PC-3 (cell line): ENCODE results near the gene ALG12. TPM values are rescaled to one million over a fixed set of nuclear protein-coding genes. Genes with fewer than 3 reads are reported as not detected.
A peak's percentile ranks its signal among the peaks of the same experiment; 100 is the strongest.

Experiments
- ATAC-seq: fragments of 200-7000 bp; cut with Tn5 transposase; 2 replicates; pipeline ENCODE4 v1.9.1; 2020; ENCODE audit warnings: mild to moderate bottlenecking, moderate library complexity
- BruUV-seq: library from RNA; stranded (reverse); fragments of 400-500 nt; replicated peaks from 2 replicates; lab custom pipeline; 2021; lab: Mats Ljungman, UMichigan
- CTCF ChIA-PET: fragments of 300-600 bp; sonication (Branson Sonifier 250); formaldehyde crosslinking; loops from one replicate; lab custom pipeline; 2022; ENCODE audit warnings: antibody characterized with exemption; lab: Charles Lee
- POLR2A ChIA-PET: fragments of 300-600 bp; sonication (Branson Sonifier 250); formaldehyde crosslinking; loops from one replicate; lab custom pipeline; 2022; ENCODE audit warnings: antibody characterized with exemption; ENCODE audit not compliant: unreplicated experiment; lab: Charles Lee
- DNase-seq: peaks from one replicate; pipeline ENCODE4 v3.0.0-alpha.2; 2015
- H2AFZ ChIP-seq: fragments of 300-600 bp; sonication (generic); 2 replicates; pipeline ENCODE4 v1.6.0; 2016; ENCODE audit warnings: antibody characterized with exemption, low read length
- H3F3A ChIP-seq: fragments of 300-600 bp; sonication (generic); one replicate; pipeline ENCODE4 v1.6.0; 2017; ENCODE audit warnings: antibody characterized with exemption, low read length, control low read depth, mild to moderate bottlenecking; ENCODE audit not compliant: unreplicated experiment
- H3K27ac ChIP-seq: fragments of 300-600 bp; sonication (generic); 2 replicates; pipeline ENCODE4 v1.5.1; 2016; ENCODE audit warnings: mild to moderate bottlenecking, low read length
- H3K27me3 ChIP-seq: fragments of 300-600 bp; sonication (generic); 2 replicates; pipeline ENCODE4 v1.6.1; 2016; ENCODE audit warnings: low read length, mixed read lengths
- H3K36me3 ChIP-seq: fragments of 300-600 bp; sonication (generic); 2 replicates; pipeline ENCODE4 v1.6.1; 2016; ENCODE audit warnings: low read depth, mixed run types, low read length, mixed read lengths
- H3K4me1 ChIP-seq: fragments of 300-600 bp; sonication (generic); 2 replicates; pipeline ENCODE4 v1.5.1; 2016; ENCODE audit warnings: low read length; ENCODE audit not compliant: insufficient read depth
- H3K4me2 ChIP-seq: fragments of 300-600 bp; sonication (generic); 2 replicates; pipeline ENCODE4 v1.6.0; 2016; ENCODE audit warnings: low read length
- H3K4me3 ChIP-seq: fragments of 300-600 bp; sonication (generic); 2 replicates; pipeline ENCODE4 v1.5.1; 2016; ENCODE audit warnings: mild to moderate bottlenecking, low read length, mixed read lengths
- H3K79me2 ChIP-seq: fragments of 300-600 bp; sonication (generic); 2 replicates; pipeline ENCODE4 v1.6.1; 2017; ENCODE audit warnings: low read length, mixed read lengths
- H3K9ac ChIP-seq: fragments of 300-600 bp; sonication (generic); 2 replicates; pipeline ENCODE4 v1.6.0; 2016; ENCODE audit warnings: mild to moderate bottlenecking, low read length
- H3K9me2 ChIP-seq: fragments of 300-600 bp; sonication (generic); replicated peaks from 2 replicates; pipeline ENCODE4 v1.6.1; 2016; ENCODE audit warnings: mixed run types, low read length, mixed read lengths
- H3K9me3 ChIP-seq: fragments of 300-600 bp; sonication (generic); 2 replicates; pipeline ENCODE4 v1.6.1; 2016; ENCODE audit warnings: low read length, mixed read lengths
- H4K20me1 ChIP-seq: fragments of 300-600 bp; sonication (generic); 2 replicates; pipeline ENCODE4 v1.6.1; 2016; ENCODE audit warnings: low read length, mixed read lengths
- CTCF ChIP-seq: fragments of 300-600 bp; sonication (generic); conservative IDR thresholded peaks from 2 replicates; pipeline ENCODE4 v1.5.1; 2017; ENCODE audit warnings: antibody characterized with exemption, low read depth, mild to moderate bottlenecking, low read length
- EZH2 ChIP-seq: fragments of 300-600 bp; sonication (generic); IDR thresholded peaks from one replicate; pipeline ENCODE4 v1.6.1; 2017; ENCODE audit warnings: antibody characterized with exemption, mild to moderate bottlenecking, low read length; ENCODE audit not compliant: unreplicated experiment
- EZH2phosphoT487 ChIP-seq: fragments of 300-600 bp; sonication (generic); IDR thresholded peaks from 2 replicates; pipeline ENCODE4 v1.6.1; 2018; ENCODE audit warnings: mild to moderate bottlenecking, antibody characterized with exemption, low read length, borderline replicate concordance
- intact Hi-C: fragments of 100-400 bp; cut with micrococcal nuclease; formaldehyde crosslinking; loops from 2 replicates; pipeline ENCODE4 v1.9.0; 2023
- total RNA-seq: library from RNA; depleted of rRNA; stranded (reverse); fragments of >200 nt; gene quantifications from 2 replicates; pipeline ENCODE4 v1.2.3, GENCODE V29; 2014

The ALG12 gene
- total RNA-seq, 1 experiment from 2014 or later: 12.1 TPM

- no peak overlapping the region for H2AFZ ChIP-seq
- no peaks in the 10 kb centered on the region for H3K79me2 ChIP-seq
- ATAC-seq (no peak), DNase-seq (no peak)
- H3K4me3 ChIP-seq: no peak overlapping the region
- no peaks in the 10 kb centered on the region for H3K36me3 ChIP-seq
- no peaks in the 10 kb centered on the region for H3K9me2 ChIP-seq
- CTCF ChIA-PET: no interaction called here
- no peaks in the 10 kb centered on the region for H3K9me3 ChIP-seq
- no peak overlapping the region for H3K27ac ChIP-seq
- no TSS peak for BruUV-seq
- intact Hi-C loops: loop anchor here (1.0 kb wide), 1 partner anchor 22 kb away; no protein-coding TSS in a partner anchor
- no peaks in the 10 kb centered on the region for H3K27me3 ChIP-seq
- no peaks in the 10 kb centered on the region for H3F3A ChIP-seq
- no peak overlapping the region for H3K9ac ChIP-seq
- peaks cover 13% of the 10 kb centered on the region for H3K4me1 ChIP-seq
- H4K20me1 ChIP-seq: no peaks in the 10 kb centered on the region
- POLR2A ChIA-PET: no interaction called here
- no peak overlapping the region for H3K4me2 ChIP-seq
- TF ChIP-seq EZH2phosphoT487 (no peak), CTCF (no peak), EZH2 (no peak)
Observed at GRCh38 chr22:49936973-49937757, 18.9 kb upstream of the ALG12 start.

- peak; percentile 60 for ATAC-seq
- Histone ChIP-seq H3K9ac (no peak overlapping the region), H3K4me3 (peak overlapping the region; percentile 53), H3K4me1 (peaks cover 14% of the 10 kb centered on the region), H4K20me1 (no peaks in the 10 kb centered on the region), H3K79me2 (no peaks in the 10 kb centered on the region), H3K27me3 (no peaks in the 10 kb centered on the region), H3K4me2 (peak overlapping the region; percentile 66), H3K36me3 (no peaks in the 10 kb centered on the region), H3K27ac (no peak overlapping the region), H2AFZ (0 out of 2 replicates have a peak overlapping the region, but pooled peaks have one; percentile 42), H3K9me2 (no peaks in the 10 kb centered on the region), H3K9me3 (no peaks in the 10 kb centered on the region), H3F3A (no peaks in the 10 kb centered on the region)
- intact Hi-C loops: loop anchor here (1.0 kb wide), 1 partner anchor 23 kb away; no protein-coding TSS in a partner anchor
- TF ChIP-seq EZH2phosphoT487 (peak; percentile 94), CTCF (no peak), EZH2 (no peak)
- CTCF ChIA-PET: no interaction called here
- DNase-seq: peak; percentile 57
- no TSS peak for BruUV-seq
- POLR2A ChIA-PET: no interaction called here
Observed at GRCh38 chr22:49936018-49936972, 18.1 kb upstream of the ALG12 start.
